HG02981 (cell line): ENCODE results near the gene RNASE8.
"Not testable (repeated sequence)": the region's sequence is repeated elsewhere in the genome, so short reads cannot be mapped to it uniquely, and the experiment has no call there.

Experiments
- ATAC-seq: cut with Tn5 transposase; IDR thresholded peaks from one replicate; pipeline ENCODE4 v1.9.1; 2021; ENCODE audit warnings: mild to moderate bottlenecking, moderate library complexity; ENCODE audit not compliant: unreplicated experiment

RNASE8 gene

GRCh38 chr14:21029917-21030316 is 27.7 kb upstream of the RNASE8 start, which contains the start of gene TPPP2:
TPPP2 (plus strand) TSS chr14:21030217; CDS start chr14:21030582, 365 bp downstream.
- ATAC-seq, result no peak

GRCh38 chr14:21030531-21030930 is 27.1 kb upstream of the RNASE8 start:
- ATAC-seq, result no peak

GRCh38 chr14:21032326-21033132 is 25.1 kb upstream of the RNASE8 start:
- no peak for ATAC-seq

- no peak for ATAC-seq
Observed at GRCh38 chr14:21033133-21033698, 24.4 kb upstream of the RNASE8 start.

GRCh38 chr14:21034707-21035106 is 22.9 kb upstream of the RNASE8 start, which contains the start of gene RNASE13:
RNASE13 (minus strand) TSS chr14:21034807; CDS start chr14:21034288, 519 bp downstream.
- no peak for ATAC-seq

GRCh38 chr14:21036751-21037150 is 20.9 kb upstream of the RNASE8 start:
- ATAC-seq, result no peak

DNA sequence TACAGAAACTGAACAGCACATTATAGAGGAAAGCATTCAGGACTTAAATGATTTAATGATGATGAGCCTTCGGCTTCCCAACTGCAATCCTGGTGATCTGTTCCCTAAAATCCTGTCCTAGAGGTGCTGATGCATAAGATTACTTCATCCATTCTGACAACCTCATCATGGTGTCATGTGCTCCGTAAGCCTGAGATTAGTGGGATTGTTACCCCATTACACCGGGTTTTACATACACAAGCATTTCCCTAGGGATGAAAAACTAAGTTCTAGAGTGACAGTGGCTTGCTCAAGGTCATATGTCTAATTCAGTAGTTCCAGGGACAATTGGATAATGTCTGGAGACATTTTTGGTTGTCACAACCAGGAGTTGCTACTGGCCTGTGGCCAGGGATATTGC is 20.5 kb upstream of the RNASE8 start:
- ATAC-seq, result no peak

DNA sequence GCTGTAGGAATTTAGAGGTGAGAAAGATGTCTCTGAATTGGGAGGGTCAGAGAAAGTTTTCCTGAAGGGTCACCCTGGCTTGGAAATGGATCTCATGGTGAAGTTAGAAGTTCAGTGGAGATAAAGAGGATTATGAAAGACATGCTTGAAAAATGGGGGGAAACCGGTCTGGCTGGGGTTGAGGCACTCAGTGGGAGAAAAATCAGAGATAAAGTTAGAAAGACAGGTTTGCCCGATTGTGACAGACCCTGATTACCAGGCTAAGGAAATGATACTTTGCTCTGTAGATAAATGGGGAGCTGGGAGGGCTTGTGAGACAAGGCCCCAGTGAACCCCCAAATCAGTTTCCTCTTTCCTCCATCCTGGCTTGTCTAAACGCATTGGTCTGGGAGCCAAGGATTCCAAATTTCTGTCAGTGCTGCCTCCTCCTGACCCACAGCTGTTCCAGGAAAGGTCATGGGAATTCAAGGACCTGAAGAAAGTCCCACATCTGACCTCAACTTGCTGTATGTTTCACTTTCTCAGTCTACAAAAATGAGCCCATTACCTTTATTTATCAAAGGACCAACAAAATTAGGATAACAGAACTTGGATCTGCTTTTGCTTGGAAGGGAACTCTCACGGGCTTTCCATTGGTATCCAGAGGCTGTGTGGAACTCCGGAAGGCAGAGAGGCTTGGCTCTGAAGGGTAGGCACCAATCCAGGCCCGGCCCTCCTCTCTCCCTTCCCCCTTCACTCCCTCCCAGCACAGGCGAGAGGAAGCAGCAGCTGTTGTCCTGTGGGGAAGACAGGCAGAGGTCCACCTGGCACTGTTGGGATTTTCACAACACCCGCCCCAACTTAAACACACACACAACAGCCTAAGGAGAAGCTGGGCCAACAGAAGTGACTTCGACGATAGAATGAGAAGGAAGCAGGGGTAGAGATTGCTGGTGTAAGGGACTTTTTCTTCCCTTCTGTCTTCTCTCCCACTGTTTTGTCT is 18.9 kb upstream of the RNASE8 start:
- ATAC-seq, result no peak

DNA sequence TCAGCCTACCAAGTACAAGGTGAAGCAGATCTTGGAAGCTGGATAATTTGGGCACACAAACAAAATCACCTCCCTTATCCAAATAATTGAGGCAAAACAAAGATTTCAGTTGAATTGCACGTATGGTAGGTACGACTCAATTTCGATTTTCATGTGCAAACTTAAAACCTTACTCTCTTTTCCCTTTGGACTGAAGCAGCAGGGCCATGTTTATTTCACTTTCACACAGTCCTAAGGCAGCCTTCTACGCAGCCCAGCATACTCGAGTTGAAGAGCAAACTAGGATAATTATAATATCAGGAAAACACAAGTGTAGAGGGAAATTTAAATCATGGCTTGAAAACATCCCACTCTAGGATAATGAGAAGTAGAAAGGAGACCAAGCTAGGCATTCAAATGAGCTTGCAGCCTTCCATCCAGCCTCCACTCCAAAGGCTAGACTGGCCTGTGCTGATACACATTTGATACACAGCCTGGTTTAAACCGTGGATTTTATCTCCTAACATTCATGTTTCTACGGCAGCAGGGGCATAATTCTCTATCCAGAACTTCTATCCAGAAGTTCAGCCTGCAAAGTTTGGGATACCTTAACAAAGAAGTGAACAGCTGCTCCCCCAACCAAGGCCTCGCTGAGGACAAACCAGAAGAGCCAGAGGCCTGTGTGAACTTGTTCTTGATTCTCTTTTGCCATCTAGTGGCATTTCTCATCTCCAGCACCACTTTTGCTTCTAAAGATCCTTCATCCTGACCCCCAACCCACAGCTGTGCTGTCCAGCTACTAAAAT is 17.8 kb upstream of the RNASE8 start:
- ATAC-seq, result no peak

DNA sequence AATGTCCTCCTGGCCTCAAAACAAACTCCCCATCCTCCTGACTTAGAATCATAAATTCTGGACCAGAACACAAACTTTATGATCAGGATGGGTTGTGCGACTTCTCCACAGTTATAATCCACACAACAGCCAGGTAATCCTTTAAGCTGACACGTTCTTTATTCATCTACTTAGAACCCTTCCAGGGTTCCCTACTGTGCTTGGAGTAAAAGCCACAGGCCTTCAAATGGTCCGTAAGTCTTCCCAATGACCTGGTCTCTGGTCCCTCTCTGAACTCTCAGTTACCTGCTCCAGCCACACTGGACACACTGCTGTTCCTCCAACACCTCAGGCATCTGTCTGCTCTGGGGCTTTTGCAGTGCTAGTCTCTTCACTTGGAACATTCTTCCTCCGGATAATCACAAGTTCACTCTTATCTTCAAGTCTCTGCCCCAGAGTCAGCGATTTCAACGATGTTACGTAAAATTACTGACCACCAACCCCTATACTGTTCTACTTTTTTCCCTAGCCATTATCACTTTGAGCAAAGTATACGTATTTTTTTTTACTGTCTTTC is 17.2 kb upstream of the RNASE8 start:
- no peak for ATAC-seq

GRCh38 chr14:21040941-21041340 is 16.7 kb upstream of the RNASE8 start:
- ATAC-seq, result not testable (repeated sequence)

- ATAC-seq, result no peak
Observed at GRCh38 chr14:21041676-21042433, 15.8 kb upstream of the RNASE8 start, which contains the start of gene RNASE7. RNASE7 (plus strand) TSS chr14:21042362; CDS start chr14:21042993, 631 bp downstream.

- ATAC-seq, result no peak
Observed at GRCh38 chr14:21042918-21043317, 14.7 kb upstream of the RNASE8 start.

GRCh38 chr14:21043387-21043973 is 14.1 kb upstream of the RNASE8 start:
- no peak for ATAC-seq

DNA sequence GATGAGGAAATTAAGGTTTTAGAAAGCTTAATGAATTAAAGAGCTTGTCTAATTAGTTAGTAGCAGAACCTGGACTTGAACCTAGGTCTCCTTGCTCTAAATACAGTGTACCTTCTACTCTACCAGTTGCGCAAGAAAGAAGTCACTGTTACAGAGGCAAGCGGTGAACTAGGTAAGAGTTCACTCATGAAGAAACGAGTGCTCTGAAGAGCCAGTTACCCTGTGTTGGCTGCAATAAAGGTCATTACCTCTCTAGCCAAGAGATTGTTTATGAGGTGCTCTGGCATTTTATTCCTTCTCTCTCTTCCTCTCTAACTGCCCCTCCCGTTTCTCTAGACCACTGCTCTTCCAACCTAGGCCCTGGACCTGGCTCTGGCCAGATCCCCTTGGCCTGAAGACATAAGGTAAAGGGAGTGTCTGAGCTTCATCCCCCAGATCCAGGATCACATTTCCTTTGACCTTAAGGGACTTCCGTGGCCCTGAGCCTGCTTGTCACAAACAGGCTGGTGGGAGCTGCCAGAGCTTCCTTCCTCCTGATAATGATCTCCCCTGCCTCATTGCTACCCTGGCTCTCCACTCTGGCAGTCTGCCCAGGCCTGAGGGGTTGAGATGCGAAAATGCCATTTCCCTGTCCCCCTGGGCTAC is 13.5 kb upstream of the RNASE8 start:
- no peak for ATAC-seq

- ATAC-seq, result no peak
Observed at GRCh38 chr14:21047378-21047781, 10.2 kb upstream of the RNASE8 start.

GRCh38 chr14:21048638-21049037 is 9.0 kb upstream of the RNASE8 start:
- ATAC-seq, result no peak

GRCh38 chr14:21049271-21049673 is 8.3 kb upstream of the RNASE8 start:
- ATAC-seq, result no peak
